HG02759 (cell line): ENCODE results near the gene CDK6.
A peak's percentile ranks its signal among the peaks of the same experiment; 100 is the strongest.

Experiments
- ATAC-seq: cut with Tn5 transposase; IDR thresholded peaks from one replicate; pipeline ENCODE4 v1.9.1; 2021; ENCODE audit warnings: mild to moderate bottlenecking, moderate library complexity; ENCODE audit not compliant: unreplicated experiment

Gene CDK6

GRCh38 chr7:92740700-92741126 lies 95.7 kb downstream of the CDK6 start:
- ATAC-seq = no peak

GRCh38 chr7:92740134-92740533 lies 96.2 kb downstream of the CDK6 start:
- ATAC-seq = no peak

GRCh38 chr7:92739091-92739490 lies 97.3 kb downstream of the CDK6 start:
- ATAC-seq = no peak

GRCh38 chr7:92737706-92738105 lies 98.7 kb downstream of the CDK6 start:
- peak; percentile 85 for ATAC-seq

- ATAC-seq = no peak
Observed at GRCh38 chr7:92736870-92737269, 99.5 kb downstream of the CDK6 start.

- ATAC-seq = no peak
Observed at GRCh38 chr7:92735707-92736106, 100.7 kb downstream of the CDK6 start.

- no peak for ATAC-seq
Observed at GRCh38 chr7:92732316-92733036, 103.9 kb downstream of the CDK6 start.

GRCh38 chr7:92731335-92732063 lies 104.9 kb downstream of the CDK6 start:
- no peak for ATAC-seq

GRCh38 chr7:92730808-92731207 lies 105.6 kb downstream of the CDK6 start:
- no peak for ATAC-seq

GRCh38 chr7:92729751-92730150 lies 106.6 kb downstream of the CDK6 start:
- no peak for ATAC-seq

- ATAC-seq = no peak
Observed at GRCh38 chr7:92729172-92729571, 107.2 kb downstream of the CDK6 start.

GRCh38 chr7:92727755-92728154 lies 108.6 kb downstream of the CDK6 start:
- no peak for ATAC-seq

- ATAC-seq = no peak
Observed at GRCh38 chr7:92725161-92725925, 111.0 kb downstream of the CDK6 start.

GRCh38 chr7:92723943-92724342 lies 112.4 kb downstream of the CDK6 start:
- ATAC-seq = no peak

- ATAC-seq = no peak
Observed at GRCh38 chr7:92723205-92723604, 113.2 kb downstream of the CDK6 start.

- no peak for ATAC-seq
Observed at GRCh38 chr7:92722541-92722940, 113.8 kb downstream of the CDK6 start.

GRCh38 chr7:92720604-92721350 lies 115.6 kb downstream of the CDK6 start:
- ATAC-seq = peak; percentile 65

GRCh38 chr7:92717993-92718716 lies 118.2 kb downstream of the CDK6 start:
- ATAC-seq = peak; percentile 63

GRCh38 chr7:92717623-92717992 lies 118.8 kb downstream of the CDK6 start:
- no peak for ATAC-seq

GRCh38 chr7:92716825-92717580 lies 119.4 kb downstream of the CDK6 start:
- ATAC-seq = no peak
